HG02642 (cell line): ENCODE data around the gene PRKD2.
A peak's percentile ranks its signal among the peaks of the same experiment; 100 is the strongest.

Experiments
- ATAC-seq: cut with Tn5 transposase; IDR thresholded peaks from one replicate; pipeline ENCODE4 v1.9.1; 2021; ENCODE audit warnings: mild to moderate bottlenecking; ENCODE audit not compliant: unreplicated experiment, poor library complexity

Gene PRKD2

DNA sequence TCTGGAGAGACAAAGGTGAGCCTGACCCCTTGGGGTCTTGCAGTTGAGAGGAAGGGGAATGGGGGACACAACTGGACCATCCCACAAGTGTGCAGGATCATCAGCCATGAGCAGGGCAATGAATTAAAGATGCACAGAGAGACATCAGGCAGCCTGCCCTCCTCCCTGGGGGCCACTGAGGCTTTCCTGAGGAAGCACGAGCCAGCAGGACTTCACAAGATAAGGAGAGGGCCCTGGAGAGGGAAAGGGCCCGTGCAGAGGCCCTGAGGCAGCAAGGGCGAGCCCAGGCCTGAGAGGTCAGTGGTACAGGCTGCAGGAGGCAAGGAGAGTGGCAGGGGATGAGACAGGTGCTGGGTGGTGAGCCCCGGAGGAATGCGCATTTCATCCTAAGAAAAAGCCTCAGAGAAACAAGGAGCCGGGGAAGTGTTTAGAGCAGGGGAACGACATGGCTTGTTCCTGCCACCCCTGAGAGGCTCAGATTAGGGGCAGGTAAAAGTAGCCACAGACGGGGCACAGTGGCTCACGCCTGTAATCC lies 9.0 kb upstream of the PRKD2 start:
- no peak for ATAC-seq

DNA sequence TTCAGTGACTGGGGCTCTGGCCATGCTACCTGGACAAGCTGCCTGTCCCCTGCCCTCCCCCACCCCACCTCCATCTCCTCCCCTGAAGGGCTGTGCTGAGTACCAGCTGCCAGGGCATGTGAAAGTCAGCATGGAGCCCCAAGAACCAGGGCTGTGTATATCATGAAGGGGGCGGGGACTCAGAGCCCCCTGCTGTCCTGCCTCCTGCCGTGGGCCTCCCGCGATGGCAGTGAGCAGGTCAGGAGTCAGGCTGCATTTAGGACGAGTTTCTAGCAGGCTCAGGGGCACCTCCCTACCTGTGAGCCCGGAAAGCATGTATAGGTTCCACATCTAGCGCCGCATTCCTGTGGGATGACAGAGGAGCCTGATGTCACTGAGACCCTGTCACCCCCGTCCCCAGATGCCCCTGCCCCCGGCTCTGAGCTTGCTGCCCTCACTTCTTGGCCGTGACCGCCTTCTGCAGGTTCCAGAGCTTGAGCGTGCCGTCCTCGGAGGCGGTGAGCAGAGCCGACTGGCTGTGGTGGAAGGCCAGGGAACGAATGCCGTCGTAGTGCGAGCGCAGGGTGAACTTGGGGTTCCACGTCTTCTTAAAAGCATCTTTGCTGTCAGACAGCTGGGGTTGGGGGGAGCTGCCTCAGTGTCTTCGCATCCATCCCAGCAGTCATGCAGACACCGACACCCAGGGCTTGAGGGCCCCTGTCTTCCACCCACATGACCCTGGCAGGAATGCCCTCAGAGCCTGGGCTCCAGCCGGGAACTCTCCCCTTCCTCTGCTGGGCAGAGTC lies 8.3 kb upstream of the PRKD2 start:
- ATAC-seq: no peak

DNA sequence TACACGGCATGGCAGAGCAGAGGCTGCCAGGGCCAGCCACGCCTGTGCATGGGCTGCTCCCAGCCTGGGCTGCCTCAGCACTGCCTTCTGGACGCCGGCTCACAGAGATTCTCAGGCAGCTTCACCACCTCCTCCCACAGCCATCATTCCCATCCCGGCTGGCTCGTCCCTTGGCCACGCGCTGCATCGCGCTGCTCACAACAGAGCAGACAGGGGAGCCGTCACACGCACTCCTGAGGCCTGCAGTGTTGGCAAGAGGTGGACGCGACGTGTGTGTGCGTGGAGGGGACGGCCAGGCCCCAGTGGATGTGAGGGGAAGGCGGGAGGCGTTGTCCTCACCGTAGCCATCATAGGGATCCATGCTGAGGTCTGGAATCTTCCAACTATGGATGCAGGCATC lies 7.6 kb upstream of the PRKD2 start:
- no peak for ATAC-seq

DNA sequence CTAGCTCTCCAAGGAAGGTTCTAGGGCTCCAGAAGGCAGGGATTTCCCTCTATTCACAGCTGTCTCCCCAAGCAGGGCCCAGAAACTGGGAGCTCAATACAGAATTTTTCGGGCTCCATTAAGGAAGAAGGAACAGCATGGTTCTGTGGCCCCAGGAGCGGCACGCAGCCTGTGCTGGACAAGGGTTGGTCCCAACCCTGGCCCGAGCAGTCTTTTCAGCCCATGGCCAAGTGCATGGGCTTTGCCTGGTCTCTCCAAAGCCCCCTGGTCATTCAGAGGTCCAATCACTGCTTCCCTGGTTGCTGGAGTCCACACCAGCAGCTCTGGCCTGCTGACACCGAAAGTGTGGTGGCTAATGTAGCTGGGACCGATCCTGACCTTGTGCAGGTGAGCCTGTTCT lies 6.6 kb upstream of the PRKD2 start:
- no peak for ATAC-seq

DNA sequence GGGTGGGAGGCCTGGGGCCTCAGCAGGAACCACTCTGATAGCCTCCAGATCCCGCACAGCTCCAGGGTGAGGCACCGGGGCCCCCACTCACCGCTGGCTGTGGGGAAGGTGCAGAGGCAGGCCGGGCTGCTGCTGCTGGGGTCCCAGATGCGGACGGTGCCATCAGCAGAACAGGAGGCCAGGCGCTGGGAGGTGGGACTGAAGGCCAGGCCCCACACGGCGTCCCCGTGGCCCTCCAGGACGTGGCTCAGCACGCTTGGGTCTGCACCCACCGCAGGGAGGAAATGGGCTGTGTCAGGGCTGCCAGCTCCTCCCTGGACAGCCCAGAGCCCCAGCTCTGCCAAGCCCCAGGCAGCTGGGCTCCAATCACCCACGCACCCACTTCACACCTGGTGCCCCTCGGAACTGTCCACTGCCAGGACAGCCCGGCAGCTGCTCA lies 6.1 kb upstream of the PRKD2 start:
- no peak for ATAC-seq

DNA sequence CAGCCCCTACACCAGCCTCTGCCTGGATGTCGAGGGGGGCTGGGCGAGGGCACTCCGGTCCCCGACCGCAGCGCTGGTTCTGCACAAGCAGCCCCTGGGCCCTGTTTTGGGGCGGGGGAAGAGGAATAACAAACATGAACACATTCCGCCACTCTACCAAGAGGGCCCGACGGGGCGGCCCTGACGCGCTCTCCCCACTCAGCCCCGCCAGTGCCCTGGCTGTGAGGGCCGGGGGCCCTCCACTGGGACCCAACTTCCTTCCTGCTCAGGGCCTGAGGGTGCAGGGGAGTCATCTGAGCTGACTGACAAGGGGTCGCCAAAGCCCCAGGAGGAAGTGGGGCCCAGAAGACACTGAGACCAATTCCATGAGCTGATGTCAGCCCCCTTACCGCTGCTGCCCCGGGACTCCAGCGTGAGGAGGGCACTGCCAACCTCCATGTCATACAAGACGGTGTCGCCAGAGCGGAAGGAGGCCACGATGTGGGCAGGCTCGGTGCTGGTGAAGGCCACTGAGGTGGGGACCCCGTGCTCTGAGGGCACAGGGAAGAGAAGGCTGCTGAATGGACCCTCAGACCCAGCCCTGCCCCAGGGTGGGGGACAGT lies 5.6 kb upstream of the PRKD2 start:
- ATAC-seq: no peak

DNA sequence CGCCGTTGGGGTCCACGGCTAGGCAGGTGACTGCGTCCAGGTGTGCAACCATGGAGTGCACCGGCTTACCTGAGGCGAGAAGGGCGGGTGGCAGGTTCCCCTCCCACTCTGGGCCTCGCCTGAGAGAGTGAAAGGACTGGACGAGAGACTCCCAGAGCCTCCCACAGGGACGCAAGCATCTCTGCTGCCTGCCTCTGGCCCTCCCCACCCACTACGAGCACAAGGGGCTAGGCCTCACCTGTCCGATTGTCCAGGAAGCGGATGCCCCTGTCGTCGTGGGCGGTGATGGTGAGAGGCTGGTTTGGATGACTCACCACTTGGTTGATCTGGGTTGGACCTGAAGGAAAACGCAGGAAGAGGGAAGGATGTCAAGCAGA lies 5.1 kb upstream of the PRKD2 start:
- no peak for ATAC-seq

DNA sequence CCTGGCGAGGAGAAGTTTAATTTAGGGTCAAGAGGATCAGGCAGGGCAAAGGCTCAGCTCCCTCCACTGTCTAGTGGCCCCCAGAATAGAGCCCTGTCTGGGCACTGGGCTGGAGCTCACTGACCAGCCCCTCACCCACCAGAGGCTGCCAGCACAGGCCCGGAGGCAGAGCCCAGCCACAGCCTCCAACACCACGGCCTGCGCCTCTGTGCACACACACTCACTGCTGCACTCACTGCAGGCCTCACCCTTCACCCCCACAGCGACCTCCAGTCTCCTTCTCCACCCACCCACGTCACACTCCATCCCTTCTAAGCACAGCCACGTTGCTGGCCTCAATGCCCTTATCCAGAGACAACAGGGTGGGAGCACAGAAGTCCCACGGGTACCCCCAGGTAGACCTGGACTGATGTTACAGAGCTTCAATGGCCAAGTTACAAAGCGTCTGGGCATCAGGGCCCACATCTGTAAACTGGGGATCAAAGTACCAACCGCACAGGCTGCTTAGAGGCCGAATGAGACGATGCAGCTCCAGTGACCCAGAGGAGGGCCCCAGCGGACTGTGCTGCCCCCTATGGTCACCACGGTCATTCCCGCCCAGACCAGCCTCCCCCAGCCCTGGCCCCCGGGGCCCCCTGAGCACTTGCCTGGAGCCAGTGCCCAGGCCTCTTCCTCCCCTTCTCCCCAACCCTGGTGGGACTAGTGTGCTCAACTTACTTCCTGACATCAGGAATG lies 4.5 kb upstream of the PRKD2 start:
- no peak for ATAC-seq

DNA sequence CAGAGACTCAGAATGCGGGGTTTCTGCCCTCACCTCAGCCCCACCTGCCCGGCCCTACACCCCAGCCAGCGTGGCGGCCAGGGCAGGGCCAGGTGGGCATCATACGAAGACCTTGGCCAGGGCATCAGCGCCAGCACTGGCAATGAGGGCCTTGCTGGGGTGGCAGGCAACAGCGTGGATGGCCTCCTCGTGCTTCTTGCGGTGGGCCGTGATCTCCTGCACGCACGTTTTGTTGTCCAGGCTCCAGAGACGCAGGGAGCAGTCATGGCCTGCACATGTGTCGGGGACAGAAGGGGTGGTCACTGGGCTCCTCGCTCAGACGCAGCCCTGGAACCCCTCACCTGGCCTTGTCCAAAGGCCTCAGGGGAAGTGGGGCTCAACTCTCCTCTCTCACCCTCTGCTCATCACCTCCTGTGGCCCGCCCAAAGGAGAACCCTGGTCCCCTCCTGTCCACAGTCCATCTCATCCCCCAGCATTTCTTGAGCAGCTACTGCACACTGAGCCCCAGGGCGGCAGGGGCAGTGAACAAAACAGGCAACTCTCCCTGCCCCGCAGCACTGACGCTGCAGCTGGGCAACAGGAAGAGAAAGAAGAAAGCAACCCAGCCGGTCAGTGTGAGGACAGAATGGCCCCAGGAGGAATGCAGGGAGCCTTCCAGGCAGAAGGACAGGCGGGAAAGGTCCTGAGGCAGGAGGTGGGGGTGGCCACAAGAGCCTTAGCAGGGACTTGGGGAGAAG lies 3.8 kb upstream of the PRKD2 start:
- no peak for ATAC-seq

DNA sequence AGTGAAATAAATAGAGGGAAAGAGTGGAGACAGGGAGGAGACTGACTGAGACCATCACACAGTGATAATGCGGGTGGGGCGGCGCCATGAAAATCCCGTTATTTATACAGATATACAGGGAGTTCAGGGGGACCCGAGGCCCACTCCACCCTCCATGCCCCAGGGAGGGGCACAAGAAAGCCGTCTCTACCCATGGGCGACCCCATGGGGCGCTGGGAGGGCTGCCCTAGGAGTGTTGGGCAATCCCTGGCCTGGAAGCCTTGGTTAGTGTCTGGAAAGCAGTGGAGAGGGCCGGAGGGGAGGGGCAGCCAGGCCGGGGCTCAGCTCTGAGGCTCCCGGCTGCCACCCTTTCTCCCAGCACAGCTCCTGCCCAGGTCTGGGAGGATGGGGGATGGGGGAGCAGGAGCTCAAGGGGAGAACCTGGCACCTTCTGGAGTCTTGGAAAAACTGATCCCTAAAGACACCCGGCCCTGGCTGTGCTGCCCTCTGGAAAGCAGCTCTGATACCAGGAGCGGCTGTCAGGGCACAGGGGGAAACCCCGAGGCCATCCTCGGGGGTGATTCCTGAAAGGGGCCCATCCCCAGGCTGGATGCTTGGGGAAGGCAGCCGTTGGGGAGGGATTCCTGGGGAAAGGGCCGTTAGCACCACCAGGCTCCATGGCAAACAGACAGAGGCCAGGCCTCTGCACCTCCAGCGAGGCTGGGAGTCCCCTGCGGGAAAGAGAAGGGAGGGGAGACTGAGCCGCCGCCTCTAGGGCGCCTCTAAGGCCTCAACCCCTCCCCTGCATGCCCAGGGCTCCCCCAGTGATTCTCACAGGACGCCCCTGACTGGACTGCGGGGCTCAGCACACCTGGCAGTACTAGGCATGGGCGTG lies 3.0 kb upstream of the PRKD2 start:
- ATAC-seq: no peak

DNA sequence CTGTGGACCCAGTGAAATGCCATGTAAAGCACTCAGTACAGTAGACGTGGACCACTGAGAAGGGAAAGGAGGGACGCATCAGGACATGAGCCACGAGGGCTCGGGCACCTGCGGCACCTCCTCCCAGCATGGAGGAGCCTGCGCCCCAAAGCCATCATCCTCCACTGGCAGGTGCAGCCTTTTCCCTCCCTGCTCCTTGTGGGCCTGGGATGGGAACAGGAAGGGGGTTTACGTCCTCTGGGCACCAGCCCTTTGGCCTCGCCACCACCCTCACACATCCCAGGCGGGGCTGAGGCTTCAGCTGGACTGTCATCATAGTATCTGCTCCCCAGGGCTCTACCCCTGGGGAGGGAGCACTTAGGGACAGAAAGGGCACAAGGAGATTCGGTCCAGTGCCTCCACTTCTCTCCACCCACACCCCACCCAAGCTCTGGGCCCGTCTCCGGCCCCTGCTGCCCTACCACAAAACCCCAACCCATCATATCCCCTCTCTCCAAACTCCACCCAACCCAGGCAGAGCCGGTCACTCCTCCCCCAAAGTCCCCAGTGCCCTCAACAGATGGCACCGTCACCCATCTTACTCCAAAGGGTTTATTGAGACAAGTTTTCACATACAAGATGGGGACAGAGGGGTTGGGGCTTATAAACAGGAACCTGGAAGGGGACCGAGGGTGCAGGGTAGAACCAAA lies 2.2 kb upstream of the PRKD2 start:
- ATAC-seq: peak; percentile 27

DNA sequence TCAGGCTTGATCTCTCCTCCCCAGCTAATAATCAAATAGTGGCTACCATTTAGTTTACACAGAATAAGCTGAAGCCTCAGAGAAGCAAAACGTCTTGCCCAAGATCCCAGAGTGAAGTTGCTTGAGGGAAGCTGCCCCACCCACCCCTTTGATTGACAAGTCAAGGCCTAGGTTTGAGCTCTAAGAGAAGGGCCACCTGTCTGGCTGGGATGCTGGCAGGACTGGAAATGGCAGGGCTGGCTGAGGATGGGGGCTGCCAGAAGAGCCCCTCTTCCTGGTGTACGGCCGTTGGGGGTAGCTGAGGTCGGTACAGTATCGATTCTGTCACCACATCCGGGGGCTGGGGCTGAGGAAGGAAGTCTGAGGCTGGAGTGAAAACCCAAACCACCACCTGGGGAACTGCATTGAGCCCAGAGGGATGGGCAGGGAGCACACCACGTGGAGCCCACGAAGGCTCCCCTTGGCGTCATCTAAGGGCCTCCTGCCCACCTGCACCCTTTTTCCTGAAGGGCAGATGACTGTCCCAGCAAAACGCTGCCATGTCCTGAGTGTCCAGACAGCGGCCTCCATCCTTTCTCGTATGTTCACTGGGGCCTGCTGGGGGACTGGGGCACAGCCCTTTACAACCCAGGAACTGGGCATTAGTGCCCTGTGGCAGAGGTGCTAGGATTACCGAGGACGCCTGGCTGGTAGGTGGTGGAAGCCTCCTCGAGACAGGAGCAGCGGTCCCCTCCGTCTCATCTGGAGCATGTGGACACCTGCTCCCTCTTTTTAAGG lies 1.4 kb upstream of the PRKD2 start:
- ATAC-seq: peak; percentile 23

DNA sequence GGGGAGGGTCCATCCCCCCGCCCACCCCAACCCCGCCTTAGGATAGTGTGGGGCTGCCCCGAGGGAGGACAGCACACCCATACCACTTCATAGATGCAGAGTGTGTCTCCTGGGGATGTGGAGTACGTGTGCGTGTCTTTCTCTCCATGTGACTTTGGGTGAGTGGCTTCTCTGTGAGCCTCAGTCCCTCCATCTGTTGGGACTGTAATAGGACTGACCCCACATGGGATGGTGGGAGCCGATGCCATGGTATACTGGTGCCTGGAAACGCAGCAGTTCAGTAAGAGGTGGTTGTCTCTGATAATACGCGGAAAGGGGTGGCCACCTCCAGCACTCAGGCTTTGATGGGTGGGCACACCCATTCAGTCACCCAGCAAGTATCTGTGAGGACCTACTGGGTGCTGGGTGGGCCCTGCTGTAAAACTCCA lies 816 bp upstream of the PRKD2 start:
- ATAC-seq: no peak

DNA sequence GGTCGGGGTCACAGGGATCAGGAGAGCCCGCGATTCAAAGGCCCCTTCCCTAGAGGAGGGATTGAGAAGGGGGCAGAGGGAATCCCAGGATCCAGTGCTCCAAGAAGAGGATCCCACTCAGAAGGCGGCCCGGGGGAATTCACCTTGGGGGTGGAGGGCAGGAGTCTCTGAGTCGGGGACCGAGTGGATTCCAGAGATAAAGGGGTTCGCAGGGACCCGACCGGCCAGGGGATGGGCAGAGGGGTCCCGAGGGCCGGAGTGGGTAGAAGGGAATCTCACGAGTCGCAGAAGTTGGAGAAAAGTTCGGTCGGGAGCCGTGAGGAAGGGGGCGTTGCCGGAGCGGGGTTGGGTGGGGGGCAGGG lies 261 bp downstream of the PRKD2 start:
- no peak for ATAC-seq

DNA sequence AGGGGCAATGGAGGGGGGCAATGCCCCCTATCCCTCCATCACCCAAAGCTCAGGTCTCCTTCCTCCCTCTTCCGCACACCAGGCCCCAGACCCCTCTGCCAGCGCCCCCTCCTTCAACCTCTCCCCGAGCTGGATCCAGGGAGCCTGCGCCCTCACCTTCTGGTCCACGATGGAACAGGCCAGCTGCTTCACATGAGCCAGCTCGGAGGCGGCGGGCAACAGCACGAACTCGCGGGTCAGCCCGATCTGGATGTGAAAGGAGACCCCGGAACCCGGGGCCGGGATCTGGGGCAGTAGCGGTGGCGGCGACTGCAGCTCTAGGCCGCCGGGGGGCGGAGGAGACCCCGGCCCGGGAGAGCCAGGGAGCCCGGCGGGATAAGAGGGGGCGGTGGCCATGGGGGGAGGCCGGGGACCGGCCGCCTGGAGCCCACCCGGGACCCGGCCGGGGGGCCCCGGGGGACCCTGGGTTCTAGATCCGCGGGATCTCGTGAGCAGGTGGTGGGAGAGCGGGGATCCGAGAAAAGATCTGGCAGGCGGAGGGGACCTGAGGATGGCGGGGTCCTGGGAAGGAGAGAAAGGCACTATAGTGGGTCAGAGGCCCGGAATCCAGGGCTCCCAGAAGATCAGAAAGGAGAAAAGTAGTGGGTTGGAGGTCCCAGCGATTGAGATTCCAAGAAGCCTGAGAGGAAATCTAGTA lies 791 bp downstream of the PRKD2 start:
- ATAC-seq: no peak

DNA sequence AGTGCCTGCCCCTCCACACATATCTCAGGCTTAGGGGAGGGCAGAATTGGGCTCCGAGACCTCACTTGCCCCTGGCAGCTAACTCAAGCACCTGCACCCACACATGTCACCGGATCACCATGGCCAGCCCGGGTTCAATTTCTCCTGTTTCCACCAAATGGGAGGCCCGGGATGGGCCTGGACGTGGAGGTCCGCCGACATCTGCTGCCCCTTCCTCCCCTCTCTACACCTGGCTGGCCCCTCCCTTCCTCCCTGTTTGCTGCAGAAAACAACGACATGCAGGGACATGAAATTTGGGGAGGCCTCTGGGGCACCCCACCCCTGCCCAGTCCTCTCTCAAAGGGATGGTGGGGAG lies 1.3 kb downstream of the PRKD2 start:
- ATAC-seq: no peak

DNA sequence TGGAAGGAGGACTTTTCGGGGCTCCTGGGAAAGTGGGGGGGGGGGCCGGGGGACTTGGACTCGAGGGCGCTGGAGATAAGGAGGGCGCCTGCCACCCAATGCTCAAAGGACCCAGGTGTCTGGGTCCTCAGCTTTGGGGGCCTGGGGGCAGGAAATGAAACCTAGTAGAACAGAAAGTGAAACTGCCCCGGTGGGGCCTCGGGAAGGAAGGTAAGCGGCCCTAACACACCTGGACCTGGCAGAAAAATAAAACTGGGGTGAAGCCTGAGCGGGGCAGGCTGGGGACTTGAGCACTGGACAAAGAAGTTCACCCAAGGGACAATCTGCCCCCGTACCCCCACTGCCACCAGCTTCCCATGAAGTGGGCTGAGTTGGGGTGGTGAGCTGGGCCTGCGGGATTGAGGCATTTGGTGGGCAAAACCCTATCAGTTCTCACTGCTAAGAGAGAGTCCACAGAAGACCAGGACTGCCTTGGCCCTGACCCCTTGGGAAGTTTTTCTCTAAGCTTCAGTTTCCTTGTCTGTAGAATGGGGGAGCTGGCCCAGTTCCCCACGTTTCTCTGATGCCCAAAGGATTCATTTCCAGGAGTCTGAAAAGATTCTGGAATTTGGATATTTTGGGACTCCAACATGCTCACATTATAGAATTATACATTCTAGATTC lies 2.3 kb downstream of the PRKD2 start:
- peak; percentile 35 for ATAC-seq
